ENCODE measurements around the gene PRDX5. TPM values are rescaled to one million over a fixed set of nuclear protein-coding genes. Genes with fewer than 3 reads are reported as not detected.
A peak's percentile ranks its signal among the peaks of the same experiment; 100 is the strongest.

The PRDX5 gene
- total and polyA plus RNA-seq, 10 of the 15 experiments (the other 5 are each of a cell fraction or from before 2014, with no cell fraction given): 95.7 to 406 (median 240) TPM

GRCh38 chr11:64356498-64357411 is 38.8 kb downstream of the PRDX5 start:
- no peaks in the 10 kb centered on the region for H4K20me1 ChIP-seq (ENCODE audit: control insufficient read depth, insufficient read depth)
- TSS peak; percentile 75 for BruUV-seq (replicated peaks)
- no peak for DNase-seq (ENCODE audit: low read depth, low spot score)
- ChIA-PET SMC1A (ENCODE audit: uncharacterized antibody, unreplicated experiment) (interaction anchor here (0.9 to 2.2 kb wide), 5 partner anchors 19 to 290 kb away, joined by 3 to 37 read pairs (median 4); partner anchors contain the start of genes PRDX5 and TRMT112), POLR2A (interaction anchor here (0.6 to 2.6 kb wide), 6 partner anchors 29 to 444 kb away, joined by 3 to 23 read pairs (median 6); partner anchors contain the start of genes ESRRA, PRDX5 and TRMT112), CTCF (interaction anchor here (0.6 to 7.3 kb wide), 14 partner anchors 14 to 298 kb away, joined by 3 to 143 read pairs (median 8); partner anchors contain the start of genes CATSPERZ, CCDC88B, ESRRA and FERMT3), RAD21 (ENCODE audit: unreplicated experiment) (interaction anchor here (0.5 to 9.7 kb wide), 6 partner anchors 21 to 346 kb away, joined by 3 to 176 read pairs (median 12); partner anchors contain the start of genes ESRRA, PRDX5 and TRMT112)
- no peak overlapping the region for H3K27ac ChIP-seq (ENCODE audit: control insufficient read depth, insufficient read depth)
- no peak for ATAC-seq
- no peaks in the 10 kb centered on the region for H3K9me3 ChIP-seq (replicated peaks; ENCODE audit: control insufficient read depth, insufficient read depth, low read length)
- no peak for FAIRE-seq
- peaks cover 30% of the 10 kb centered on the region for H3K4me1 ChIP-seq (ENCODE audit: control insufficient read depth, insufficient read depth, low read length)
- no peak overlapping the region for H3K9ac ChIP-seq (ENCODE audit: control insufficient read depth, insufficient read depth, low read length)
- no peak overlapping the region for H3K4me2 ChIP-seq (ENCODE audit: control insufficient read depth, insufficient read depth)
- peaks cover 21% of the 10 kb centered on the region for H3K79me2 ChIP-seq (ENCODE audit: control insufficient read depth, insufficient read depth, low read length)
- in situ Hi-C loops (cut with MboI) (no loop called here), intact Hi-C loops (cut with micrococcal nuclease; ENCODE audit: unreplicated experiment) (loop anchor here (5.0 kb wide), 2 partner anchors 39 to 91 kb away; partner anchors contain the start of genes PRDX5 and TRMT112)
- H3K27me3 ChIP-seq (replicated peaks in 1 of 2; ENCODE audit: control insufficient read depth in 2 of 2, insufficient read depth in 2 of 2, low read length in 1 of 2): no peaks in the 10 kb centered on the region
- peaks cover 0 to 7% of the 10 kb centered on the region in 2 experiments; a peak in 2 of 4 replicates for H3K36me3 ChIP-seq (ENCODE audit: control insufficient read depth in 2 of 2, insufficient read depth in 2 of 2, low read length in 1 of 2)
- TF ChIP-seq CTCF (IDR thresholded peaks at IDR 0.05 in 2 of 3, conservative IDR thresholded peaks at IDR 0.05 in 1 of 3; ENCODE audit: control insufficient read depth in 2 of 3, extremely low read depth in 1 of 3, insufficient read depth in 1 of 3, low read depth in 3 of 3, low read length in 3 of 3) (peak in 2 of 3 experiments; percentile 37 to 51; a peak in 5 of 6 replicates), RAD21 (IDR thresholded peaks at IDR 0.05; ENCODE audit: insufficient read depth, low read depth, low read length) (peak; percentile 47), POU2F2 (IDR thresholded peaks at IDR 0.05; ENCODE audit: borderline replicate concordance, low read depth, low read length) (no peak)
- no peak overlapping the region for H2AFZ ChIP-seq (ENCODE audit: control insufficient read depth, low read depth, low read length)
- 85% methylated on average over 25 of the region's 25 CpGs for WGBS (ENCODE audit: insufficient coverage, insufficient replicate concordance, low lambda C conversion rate, missing lambda C conversion rate)
- H3K4me3 ChIP-seq: no peak overlapping the region

Measured in GM12878 (cell line).